ENCODE measurements around the gene IQUB.

- no peak for TF ChIP-seq CTCF (IDR thresholded peaks at IDR 0.05; ENCODE audit: low read depth, low read length, poor library complexity, severe bottlenecking)
- no peak for TF ChIP-seq EZH2phosphoT487 (IDR thresholded peaks at IDR 0.05; ENCODE audit: borderline replicate concordance, low read length)
These were observed 14.0 kb upstream of the IQUB start for GRCh38 chr7:123548406-123548805.

All from DOHH2 (cell line).